AG04450 (cell line): Measurements from ENCODE around the gene DCAF17. TPM values are rescaled to one million over a fixed set of nuclear protein-coding genes. Genes with fewer than 3 reads are reported as not detected.

Experiments used
- CTCF ChIA-PET: fragments of 300-600, 350-600 bp; formaldehyde crosslinking; extraction: SDS; loops from one replicate; lab custom pipeline; 2022; ENCODE audit warnings: antibody characterized with exemption, inconsistent platforms; lab: Charles Lee
- POLR2A ChIA-PET: fragments of 350-600 bp; formaldehyde crosslinking; extraction: SDS; loops from one replicate; lab custom pipeline; 2021; ENCODE audit warnings: antibody characterized with exemption, inconsistent platforms; lab: Yijun Ruan, JAX
- DNase-seq: peaks from one replicate; pipeline ENCODE4 v3.0.0-alpha.2; 2011; ENCODE audit warnings: low read depth, low spot score
- H3K27ac ChIP-seq: one replicate; pipeline ENCODE4 v1.5.1; 2012; ENCODE audit warnings: low read depth, low read length, control low read depth
- H3K27me3 ChIP-seq: one replicate; pipeline ENCODE4 v1.6.0; 2012; ENCODE audit warnings: low read length; ENCODE audit not compliant: control insufficient read depth, insufficient read depth
- H3K4me3 ChIP-seq: 2 replicates; pipeline ENCODE4 v1.5.1; 2011; ENCODE audit warnings: mild to moderate bottlenecking, low read depth, low read length, control low read depth
- H3K9me3 ChIP-seq: 2 replicates; pipeline ENCODE4 v1.5.1; 2012; ENCODE audit warnings: low read length; ENCODE audit not compliant: control insufficient read depth, insufficient read depth
- polyA plus RNA-seq: library from polyadenylated mRNA; depleted of rRNA; stranded (reverse); fragments of >200 nt; gene quantifications from 2 replicates; pipeline ENCODE4 v1.2.3, GENCODE V29; 2011; rRNA removed
- small RNA-seq: library from RNA; depleted of rRNA; stranded (forward); fragments of <200 nt; gene quantifications from one replicate; pipeline ENCODE3, GENCODE V24; 2012; ENCODE audit warnings: low read depth; ENCODE audit not compliant: insufficient read length
- TF ChIP-seq, protein P1 (sequence below): IDR thresholded peaks from 2 replicates; pipeline ENCODE4 v1.5.1; 2011; ENCODE audit warnings: low read depth, low read length, control low read depth, inconsistent platforms

Gene DCAF17
- polyA plus RNA-seq, 1 experiment, result 18.3 TPM

- no peak overlapping the region for H3K27ac ChIP-seq
- no peaks in the 10 kb centered on the region for H3K9me3 ChIP-seq
- no peak overlapping the region for H3K4me3 ChIP-seq
- no peaks in the 10 kb centered on the region for H3K27me3 ChIP-seq
- ChIA-PET POLR2A (no interaction called here), CTCF (no interaction called here)
- DNase-seq, result no peak
- TF ChIP-seq, protein P1, sequence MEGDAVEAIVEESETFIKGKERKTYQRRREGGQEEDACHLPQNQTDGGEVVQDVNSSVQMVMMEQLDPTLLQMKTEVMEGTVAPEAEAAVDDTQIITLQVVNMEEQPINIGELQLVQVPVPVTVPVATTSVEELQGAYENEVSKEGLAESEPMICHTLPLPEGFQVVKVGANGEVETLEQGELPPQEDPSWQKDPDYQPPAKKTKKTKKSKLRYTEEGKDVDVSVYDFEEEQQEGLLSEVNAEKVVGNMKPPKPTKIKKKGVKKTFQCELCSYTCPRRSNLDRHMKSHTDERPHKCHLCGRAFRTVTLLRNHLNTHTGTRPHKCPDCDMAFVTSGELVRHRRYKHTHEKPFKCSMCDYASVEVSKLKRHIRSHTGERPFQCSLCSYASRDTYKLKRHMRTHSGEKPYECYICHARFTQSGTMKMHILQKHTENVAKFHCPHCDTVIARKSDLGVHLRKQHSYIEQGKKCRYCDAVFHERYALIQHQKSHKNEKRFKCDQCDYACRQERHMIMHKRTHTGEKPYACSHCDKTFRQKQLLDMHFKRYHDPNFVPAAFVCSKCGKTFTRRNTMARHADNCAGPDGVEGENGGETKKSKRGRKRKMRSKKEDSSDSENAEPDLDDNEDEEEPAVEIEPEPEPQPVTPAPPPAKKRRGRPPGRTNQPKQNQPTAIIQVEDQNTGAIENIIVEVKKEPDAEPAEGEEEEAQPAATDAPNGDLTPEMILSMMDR, result no peak
Measured at GRCh38 chr2:171533331-171533730, 99.3 kb downstream of the DCAF17 start.

Small RNA genes within 50 kb of the gene (small RNA-seq; reads per million reads assigned to genes)
- gene AC007969.2, result not detected

Other genes with a start within 250 kb of the DCAF17 start
- 16.0 and 25.9 TPM in 2 replicates for gene METTL8, start 236 bp upstream of the DCAF17 start, polyA plus RNA-seq
- 115 and 157 TPM in 2 replicates for gene CYBRD1, start 88.2 kb downstream of the DCAF17 start, polyA plus RNA-seq